Activated gamma-delta T cell (primary cell): ENCODE measurements around the gene LCE3B.
"Not testable (repeated sequence)": the region's sequence is repeated elsewhere in the genome, so short reads cannot be mapped to it uniquely, and the experiment has no call there.

Source experiments
- DNase-seq: peaks from one replicate; lab custom pipeline; 2025; lab: John Stamatoyannopoulos, UW
- total RNA-seq, 2 donors: gene quantifications; one replicate each; lab custom pipeline; 2026; lab: John Stamatoyannopoulos, UW

The LCE3B gene
- total RNA-seq = 0 reads per million in 2 donors

- no peak for DNase-seq
Measured at GRCh38 chr1:152613511-152613910, at the start of gene LCE3B. Gene LCE3B, plus strand, starts transcription at chr1:152613811. Its CDS starts 0 bp downstream, at chr1:152613811.

- DNase-seq = no peak
Measured at GRCh38 chr1:152565115-152565514, 48.5 kb upstream of the LCE3B start.

GRCh38 chr1:152565535-152566215 lies 47.9 kb upstream of the LCE3B start:
- DNase-seq = no peak

GRCh38 chr1:152566681-152567080 lies 46.9 kb upstream of the LCE3B start, which contains the start of gene LCE3E:
Gene LCE3E, minus strand, starts transcription at chr1:152566780. Its CDS starts 572 bp downstream, at chr1:152566208.
- DNase-seq = no peak

- DNase-seq = no peak
Measured at GRCh38 chr1:152577168-152577567, 36.4 kb upstream of the LCE3B start.

GRCh38 chr1:152579526-152579925 lies 34.1 kb upstream of the LCE3B start:
- not testable (repeated sequence) for DNase-seq

GRCh38 chr1:152580433-152580832 lies 33.2 kb upstream of the LCE3B start, which contains the start of gene LCE3D:
Gene LCE3D, minus strand, starts transcription at chr1:152580516. Its CDS starts 580 bp downstream, at chr1:152579936.
- DNase-seq = no peak

GRCh38 chr1:152582647-152583046 lies 31.0 kb upstream of the LCE3B start:
- DNase-seq = no peak

GRCh38 chr1:152585586-152585985 lies 28.0 kb upstream of the LCE3B start:
- DNase-seq = no peak

GRCh38 chr1:152596986-152597385 lies 16.6 kb upstream of the LCE3B start:
- DNase-seq = no peak

- DNase-seq = no peak
Measured at GRCh38 chr1:152599934-152600333, 13.7 kb upstream of the LCE3B start, which contains the start of gene LCE3C. Gene LCE3C, plus strand, starts transcription at chr1:152600234. Its CDS starts 498 bp downstream, at chr1:152600732.

- no peak for DNase-seq
Measured at GRCh38 chr1:152621993-152622392, 8.4 kb downstream of the LCE3B start.

- no peak for DNase-seq
Measured at GRCh38 chr1:152622803-152623202, 9.2 kb downstream of the LCE3B start, which contains the start of gene LCE3A. Gene LCE3A, minus strand, starts transcription at chr1:152623103. Its CDS starts 0 bp downstream, at chr1:152623103.

GRCh38 chr1:152623203-152623844 lies 9.7 kb downstream of the LCE3B start:
- no peak for DNase-seq

- DNase-seq = no peak
Measured at GRCh38 chr1:152626744-152627143, 13.1 kb downstream of the LCE3B start.

GRCh38 chr1:152630596-152630995 lies 17.0 kb downstream of the LCE3B start:
- no peak for DNase-seq

- DNase-seq = no peak
Measured at GRCh38 chr1:152640351-152640750, 26.7 kb downstream of the LCE3B start.

- no peak for DNase-seq
Measured at GRCh38 chr1:152643945-152644344, 30.3 kb downstream of the LCE3B start.

- no peak for DNase-seq
Measured at GRCh38 chr1:152645146-152645545, 31.5 kb downstream of the LCE3B start.

GRCh38 chr1:152646656-152647055 lies 33.0 kb downstream of the LCE3B start:
- DNase-seq = no peak

- no peak for DNase-seq
Measured at GRCh38 chr1:152654110-152654509, 40.5 kb downstream of the LCE3B start.

GRCh38 chr1:152656459-152656858 lies 42.8 kb downstream of the LCE3B start:
- DNase-seq = no peak

GRCh38 chr1:152657677-152658076 lies 44.1 kb downstream of the LCE3B start:
- DNase-seq = no peak
